Esophagus (tissue), 2 donors: ENCODE results near the gene OR51I2. TPM values are rescaled to one million over a fixed set of nuclear protein-coding genes. Genes with fewer than 3 reads are reported as not detected.

ENCODE experiments used
- H3K27ac ChIP-seq, 2 donors: one replicate each; pipeline ENCODE4 v1.5.1; 2013; ENCODE audit warnings: low read depth in 2 of 2, mild to moderate bottlenecking in 2 of 2, inconsistent platforms in 1 of 2, low read length in 1 of 2, moderate library complexity in 1 of 2
- H3K27me3 ChIP-seq, 2 donors: one replicate each; pipeline ENCODE4 v1.6.1; 2013; ENCODE audit warnings: low read length in 2 of 2, control low read depth in 1 of 2, mild to moderate bottlenecking in 1 of 2; ENCODE audit not compliant: insufficient read depth in 2 of 2, control insufficient read depth in 1 of 2
- H3K36me3 ChIP-seq, 2 donors: one replicate each; pipeline ENCODE4 v1.6.1; 2013; ENCODE audit warnings: low read length in 1 of 2; ENCODE audit not compliant: control insufficient read depth in 2 of 2, insufficient read depth in 2 of 2
- H3K4me1 ChIP-seq, 2 donors: one replicate each; pipeline ENCODE4 v1.6.1; 2013; ENCODE audit warnings: low read length in 1 of 2; ENCODE audit not compliant: control insufficient read depth in 2 of 2, insufficient read depth in 2 of 2
- H3K4me3 ChIP-seq, 2 donors: one replicate each; pipeline ENCODE4 v1.5.1; 2013; ENCODE audit warnings: low read length in 2 of 2, mild to moderate bottlenecking in 2 of 2, low read depth in 1 of 2, moderate library complexity in 1 of 2
- H3K9me3 ChIP-seq, 2 donors: one replicate each; pipeline ENCODE4 v1.6.1; 2013; ENCODE audit warnings: mild to moderate bottlenecking in 2 of 2, low read depth in 1 of 2, low read length in 1 of 2, moderate library complexity in 1 of 2; ENCODE audit not compliant: control insufficient read depth in 2 of 2, insufficient read depth in 1 of 2
- WGBS, 2 donors: extraction: QIAGEN DNeasy Blood & Tissue Kit; methylation state at CpG; one replicate each; pipeline ENCODE4 v1.1.7; 2013; 5-methylcytosine and 5-hydroxymethylcytosine counted together
- polyA plus RNA-seq, 2 donors: library from polyadenylated mRNA; stranded (reverse); fragments of 200-250 nt; gene quantifications; one replicate each; pipeline ENCODE4 v1.2.3, GENCODE V29; 2013
- donor health status: healthy with polysubstance abuse.
- donor health status: Bipolar disorder and iron deficiency.

OR51I2 gene, protein sequence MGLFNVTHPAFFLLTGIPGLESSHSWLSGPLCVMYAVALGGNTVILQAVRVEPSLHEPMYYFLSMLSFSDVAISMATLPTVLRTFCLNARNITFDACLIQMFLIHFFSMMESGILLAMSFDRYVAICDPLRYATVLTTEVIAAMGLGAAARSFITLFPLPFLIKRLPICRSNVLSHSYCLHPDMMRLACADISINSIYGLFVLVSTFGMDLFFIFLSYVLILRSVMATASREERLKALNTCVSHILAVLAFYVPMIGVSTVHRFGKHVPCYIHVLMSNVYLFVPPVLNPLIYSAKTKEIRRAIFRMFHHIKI
- not detected for polyA plus RNA-seq

GRCh38 chr11:5449023-5449422, at the start of gene OR51I2:
Gene OR51I2, plus strand, starts transcription at chr11:5449323. Its CDS starts 4,166 bp downstream, at chr11:5453489.
- Histone ChIP-seq H3K9me3 (no peaks in the 10 kb centered on the region), H3K4me3 (no peak within 1 kb of the TSS), H3K4me1 (no peaks in the 10 kb centered on the region), H3K27me3 (no peaks in the 10 kb centered on the region), H3K36me3 (no peaks in the 10 kb centered on the region), H3K27ac (no peak within 1 kb of the TSS)
- 90 to 93% methylated on average over 2 of the region's 2 CpGs for WGBS, 2 donors

- Histone ChIP-seq H3K27me3 (no peaks in the 10 kb centered on the region), H3K9me3 (peaks cover 0 to 3% of the 10 kb centered on the region in 2 donors), H3K4me3 (no peak overlapping the region), H3K36me3 (no peaks in the 10 kb centered on the region), H3K27ac (no peak overlapping the region), H3K4me1 (no peaks in the 10 kb centered on the region)
These were observed 44.0 kb upstream of the OR51I2 start for GRCh38 chr11:5405173-5405572.

- H3K36me3 ChIP-seq, result peaks cover 0 to 2% of the 10 kb centered on the region in 2 donors
- peaks cover 0 to 5% of the 10 kb centered on the region in 2 donors for H3K9me3 ChIP-seq
- no peak overlapping the region for H3K27ac ChIP-seq
- whole genome bisulfite sequencing, 2 donors, result 59 to 62% methylated on average over 5 of the region's 5 CpGs
- no peak overlapping the region for H3K4me3 ChIP-seq
- H3K4me1 ChIP-seq, result no peaks in the 10 kb centered on the region
- no peaks in the 10 kb centered on the region for H3K27me3 ChIP-seq
These were observed 28.1 kb upstream of the OR51I2 start for GRCh38 chr11:5420993-5421392.

DNA sequence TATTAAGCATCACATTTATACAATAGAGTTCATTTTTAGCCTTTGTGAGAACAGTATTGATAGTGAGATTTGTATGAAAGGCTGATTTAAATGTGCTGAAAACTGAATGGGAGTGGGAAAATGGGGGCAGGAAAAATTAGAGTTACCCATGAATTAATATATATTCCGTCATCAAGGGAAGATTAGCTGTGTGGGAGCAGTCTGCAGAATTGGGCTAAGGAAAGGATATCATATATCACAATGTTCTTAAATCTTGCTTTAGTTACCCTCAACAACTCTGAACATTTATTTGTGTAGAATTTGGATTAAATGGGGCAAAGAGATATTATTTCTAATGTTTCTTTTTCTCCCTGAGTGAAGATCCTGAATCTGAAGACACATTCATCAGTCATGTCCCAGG, 27.3 kb upstream of the OR51I2 start, which contains the start of gene OR51Q1:
TSS of gene OR51Q1 (plus strand) at position 301 of the 400 bp plus-strand sequence. CDS start at position 391, 90 bp downstream.
- 88 to 93% methylated on average over 1 of the region's 1 CpG for WGBS, 2 donors

DNA sequence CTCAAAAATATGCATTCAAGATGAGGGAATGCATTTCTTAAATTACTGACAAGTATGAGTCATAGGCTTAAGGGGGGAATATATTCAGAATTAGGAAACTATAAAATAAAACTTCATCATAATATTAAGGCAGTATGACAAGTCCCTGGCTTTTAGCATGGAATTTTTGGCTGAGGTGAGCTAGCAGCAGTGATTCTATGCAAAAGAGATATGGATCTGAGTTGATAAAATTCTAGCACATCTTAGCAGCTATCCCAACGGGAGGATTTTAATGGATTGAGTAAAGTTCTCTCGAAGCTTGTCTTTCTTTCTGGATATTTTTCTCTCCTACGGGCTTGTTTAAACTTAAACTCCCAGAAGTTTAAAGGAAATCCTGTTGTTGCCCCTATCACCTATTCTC, 26.0 kb upstream of the OR51I2 start:
- Histone ChIP-seq H3K36me3 (peaks cover 0 to 2% of the 10 kb centered on the region in 2 donors), H3K4me1 (no peaks in the 10 kb centered on the region), H3K27me3 (no peaks in the 10 kb centered on the region), H3K4me3 (no peak overlapping the region), H3K9me3 (peaks cover 0 to 5% of the 10 kb centered on the region in 2 donors), H3K27ac (no peak overlapping the region)
- 33 to 42% methylated on average over 3 of the region's 3 CpGs for WGBS, 2 donors

More for the DNA sequence above, 27.3 kb upstream of the OR51I2 start, which contains the start of gene OR51Q1:
- H3K36me3 ChIP-seq, result peaks cover 0 to 2% of the 10 kb centered on the region in 2 donors
- H3K4me3 ChIP-seq, result no peak within 1 kb of the TSS
- H3K4me1 ChIP-seq, result no peaks in the 10 kb centered on the region
- H3K9me3 ChIP-seq, result peaks cover 0 to 5% of the 10 kb centered on the region in 2 donors
- no peak within 1 kb of the TSS for H3K27ac ChIP-seq
- no peaks in the 10 kb centered on the region for H3K27me3 ChIP-seq

DNA sequence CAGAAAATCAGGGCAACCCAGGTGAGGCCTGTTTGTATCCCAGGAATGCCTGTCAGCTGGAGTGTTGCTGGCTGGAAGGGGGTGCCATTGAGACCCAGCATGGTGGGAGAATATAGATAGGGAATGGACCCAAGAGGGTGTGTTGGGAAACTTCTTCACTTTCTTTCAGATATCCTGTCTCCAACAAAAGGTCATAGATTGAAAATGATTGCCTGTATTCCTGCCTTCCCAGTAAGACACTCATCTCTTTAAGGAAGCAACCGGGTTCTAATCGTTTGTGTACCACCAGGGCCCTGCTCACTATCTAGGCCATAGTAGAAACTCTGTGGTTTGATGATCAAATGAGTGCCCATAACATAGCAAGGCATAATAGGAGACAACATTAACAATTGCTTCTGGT, 7.7 kb upstream of the OR51I2 start, which contains the start of gene OR51I1:
TSS of gene OR51I1 (minus strand) at position 101 of the 400 bp plus-strand sequence. CDS start at position 101, 0 bp downstream.
- Histone ChIP-seq H3K36me3 (no peaks in the 10 kb centered on the region), H3K9me3 (no peaks in the 10 kb centered on the region), H3K27ac (no peak within 1 kb of the TSS), H3K4me1 (no peaks in the 10 kb centered on the region), H3K27me3 (no peaks in the 10 kb centered on the region), H3K4me3 (no peak within 1 kb of the TSS)
- WGBS, 2 donors, result 30 to 39% methylated on average over 2 of the region's 2 CpGs

DNA sequence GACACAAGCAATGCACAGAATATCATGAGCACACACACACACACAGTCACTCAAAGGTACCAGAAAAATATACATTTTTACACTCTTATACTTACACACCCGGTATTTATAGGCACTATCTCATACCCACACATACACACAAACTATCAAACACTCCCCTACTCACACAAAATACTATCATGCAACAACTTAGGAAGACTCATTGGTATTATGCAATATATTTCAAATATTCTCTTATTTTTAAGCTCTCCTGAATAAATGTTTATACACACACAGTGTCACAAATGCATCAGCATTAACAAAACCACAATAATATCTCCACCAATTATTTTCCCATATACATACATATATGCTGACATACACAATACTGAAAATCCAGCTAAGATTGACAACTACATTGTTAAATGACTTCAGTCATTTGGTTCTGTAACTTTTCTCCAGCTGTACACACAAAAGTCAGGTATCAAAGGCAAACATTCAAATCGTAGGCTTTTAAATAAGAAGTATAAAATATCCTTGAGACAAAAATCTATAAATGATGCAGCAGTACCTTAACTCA, 5.2 kb upstream of the OR51I2 start:
- no peak overlapping the region for H3K4me3 ChIP-seq
- H3K4me1 ChIP-seq, result no peaks in the 10 kb centered on the region
- no peaks in the 10 kb centered on the region for H3K36me3 ChIP-seq
- H3K9me3 ChIP-seq, result no peaks in the 10 kb centered on the region
- H3K27me3 ChIP-seq, result no peaks in the 10 kb centered on the region
- WGBS, 2 donors, result 36 to 39% methylated on average over 2 of the region's 2 CpGs
- no peak overlapping the region for H3K27ac ChIP-seq

DNA sequence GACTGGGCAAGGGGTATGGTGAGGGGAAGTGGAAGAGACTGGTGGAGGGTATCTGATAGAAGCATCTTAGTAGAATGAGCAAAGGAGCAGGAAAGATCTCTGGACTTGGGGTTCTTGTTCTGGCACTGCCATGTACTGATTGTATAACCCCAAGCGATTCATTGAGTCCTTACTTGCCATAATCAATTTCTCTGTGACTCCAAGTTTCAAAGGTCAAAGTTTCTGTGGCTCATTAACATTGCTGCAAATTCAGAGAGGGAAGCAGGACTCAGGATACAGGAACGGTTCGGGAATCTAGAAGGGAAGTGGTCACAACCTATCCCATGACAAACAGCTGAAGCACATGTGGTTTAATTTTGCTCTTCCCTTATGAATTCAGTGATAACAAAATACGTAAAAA, 309 bp downstream of the OR51I2 start:
- H3K4me1 ChIP-seq, result no peaks in the 10 kb centered on the region
- H3K4me3 ChIP-seq, result no peak overlapping the region
- no peaks in the 10 kb centered on the region for H3K27me3 ChIP-seq
- H3K36me3 ChIP-seq, result no peaks in the 10 kb centered on the region
- no peak overlapping the region for H3K27ac ChIP-seq
- 58 to 83% methylated on average over 4 of the region's 4 CpGs for WGBS, 2 donors
- no peaks in the 10 kb centered on the region for H3K9me3 ChIP-seq

DNA sequence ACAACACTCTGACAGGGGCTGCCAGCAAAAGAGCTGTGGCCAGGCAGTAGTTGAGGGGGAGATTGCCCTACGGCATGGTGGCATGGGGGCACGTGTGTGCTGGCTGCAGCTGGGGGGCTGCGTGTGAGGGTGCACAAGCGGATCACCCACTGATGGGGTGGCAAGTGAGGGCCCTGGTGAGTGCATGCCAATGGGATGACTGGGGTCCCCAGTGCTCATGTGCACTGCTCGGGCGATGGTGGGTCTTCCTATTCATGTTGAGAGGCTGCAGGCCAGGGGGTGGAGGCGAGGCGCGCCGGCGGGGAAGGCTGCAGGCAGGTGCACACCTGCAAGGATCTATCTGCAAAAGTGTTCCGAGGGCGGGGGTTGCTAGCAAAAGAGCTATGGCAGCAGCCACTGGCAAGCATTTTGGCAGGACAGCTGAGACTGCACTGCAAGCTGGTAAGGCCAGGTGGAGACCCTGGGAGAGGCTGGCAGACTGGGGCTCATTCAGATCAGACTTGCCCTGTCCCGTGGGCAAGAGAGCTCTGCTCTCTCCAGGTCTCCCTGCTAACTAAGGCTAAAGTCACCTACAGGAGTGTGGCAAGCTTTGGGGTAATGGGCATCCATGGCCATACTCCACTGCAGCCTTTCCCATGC, 12.0 kb downstream of the OR51I2 start:
- WGBS, 2 donors, result 88 to 93% methylated on average over 14 of the region's 14 CpGs
- Histone ChIP-seq H3K27me3 (no peaks in the 10 kb centered on the region), H3K4me1 (no peaks in the 10 kb centered on the region), H3K27ac (no peak overlapping the region), H3K4me3 (no peak overlapping the region), H3K9me3 (peaks cover 0 to 4% of the 10 kb centered on the region in 2 donors), H3K36me3 (no peaks in the 10 kb centered on the region)
